Hair follicular keratinocyte (primary cell): ENCODE data around the gene DHX40. TPM values are rescaled to one million over a fixed set of nuclear protein-coding genes. Genes with fewer than 3 reads are reported as not detected.

Experiments
- total RNA-seq: library from RNA; depleted of rRNA; stranded (reverse); fragments of >200 nt; gene quantifications from 2 replicates; pipeline ENCODE4 v1.2.3, GENCODE V29; 2015

DHX40 gene
- 22.1 and 25.3 TPM in 2 replicates for total RNA-seq

GRCh38 chr17:59565171-59565958 is at the start of gene DHX40:
Gene DHX40, plus strand, starts transcription at chr17:59565610. Its CDS starts 62 bp downstream, at chr17:59565672.

GRCh38 chr17:59619298-59620063 is 54.1 kb downstream of the DHX40 start, which contains the start of gene CLTC:
Gene CLTC, plus strand, starts transcription at chr17:59619895. Its CDS starts 237 bp downstream, at chr17:59620132.

Other genes with a start within 250 kb of the DHX40 start
- 1.0 and 1.6 TPM in 2 replicates for gene YPEL2, start 234.0 kb upstream of the DHX40 start, total RNA-seq
- gene CLTC, start 54.3 kb downstream of the DHX40 start, total RNA-seq = 169 and 172 TPM in 2 replicates
- gene PTRH2, start 141.8 kb downstream of the DHX40 start, total RNA-seq = 33.1 and 54.6 TPM in 2 replicates
- gene VMP1, start 142.0 kb downstream of the DHX40 start, total RNA-seq = 76.3 and 81.1 TPM in 2 replicates